PC-3 (cell line): ENCODE results near the gene DNAH14. TPM values are rescaled to one million over a fixed set of nuclear protein-coding genes. Genes with fewer than 3 reads are reported as not detected.

ENCODE experiments used
- ATAC-seq: fragments of 200-7000 bp; cut with Tn5 transposase; 2 replicates; pipeline ENCODE4 v1.9.1; 2020; ENCODE audit warnings: mild to moderate bottlenecking, moderate library complexity
- BruUV-seq: library from RNA; stranded (reverse); fragments of 400-500 nt; replicated peaks from 2 replicates; lab custom pipeline; 2021; lab: Mats Ljungman, UMichigan
- CTCF ChIA-PET: fragments of 300-600 bp; sonication (Branson Sonifier 250); formaldehyde crosslinking; loops from one replicate; lab custom pipeline; 2022; ENCODE audit warnings: antibody characterized with exemption; lab: Charles Lee
- POLR2A ChIA-PET: fragments of 300-600 bp; sonication (Branson Sonifier 250); formaldehyde crosslinking; loops from one replicate; lab custom pipeline; 2022; ENCODE audit warnings: antibody characterized with exemption; ENCODE audit not compliant: unreplicated experiment; lab: Charles Lee
- DNase-seq: peaks from one replicate; pipeline ENCODE4 v3.0.0-alpha.2; 2015
- H2AFZ ChIP-seq: fragments of 300-600 bp; sonication (generic); 2 replicates; pipeline ENCODE4 v1.6.0; 2016; ENCODE audit warnings: antibody characterized with exemption, low read length
- H3F3A ChIP-seq: fragments of 300-600 bp; sonication (generic); one replicate; pipeline ENCODE4 v1.6.0; 2017; ENCODE audit warnings: antibody characterized with exemption, low read length, control low read depth, mild to moderate bottlenecking; ENCODE audit not compliant: unreplicated experiment
- H3K27ac ChIP-seq: fragments of 300-600 bp; sonication (generic); 2 replicates; pipeline ENCODE4 v1.5.1; 2016; ENCODE audit warnings: mild to moderate bottlenecking, low read length
- H3K27me3 ChIP-seq: fragments of 300-600 bp; sonication (generic); 2 replicates; pipeline ENCODE4 v1.6.1; 2016; ENCODE audit warnings: low read length, mixed read lengths
- H3K36me3 ChIP-seq: fragments of 300-600 bp; sonication (generic); 2 replicates; pipeline ENCODE4 v1.6.1; 2016; ENCODE audit warnings: low read depth, mixed run types, low read length, mixed read lengths
- H3K4me1 ChIP-seq: fragments of 300-600 bp; sonication (generic); 2 replicates; pipeline ENCODE4 v1.5.1; 2016; ENCODE audit warnings: low read length; ENCODE audit not compliant: insufficient read depth
- H3K4me2 ChIP-seq: fragments of 300-600 bp; sonication (generic); 2 replicates; pipeline ENCODE4 v1.6.0; 2016; ENCODE audit warnings: low read length
- H3K4me3 ChIP-seq: fragments of 300-600 bp; sonication (generic); 2 replicates; pipeline ENCODE4 v1.5.1; 2016; ENCODE audit warnings: mild to moderate bottlenecking, low read length, mixed read lengths
- H3K79me2 ChIP-seq: fragments of 300-600 bp; sonication (generic); 2 replicates; pipeline ENCODE4 v1.6.1; 2017; ENCODE audit warnings: low read length, mixed read lengths
- H3K9ac ChIP-seq: fragments of 300-600 bp; sonication (generic); 2 replicates; pipeline ENCODE4 v1.6.0; 2016; ENCODE audit warnings: mild to moderate bottlenecking, low read length
- H3K9me2 ChIP-seq: fragments of 300-600 bp; sonication (generic); replicated peaks from 2 replicates; pipeline ENCODE4 v1.6.1; 2016; ENCODE audit warnings: mixed run types, low read length, mixed read lengths
- H3K9me3 ChIP-seq: fragments of 300-600 bp; sonication (generic); 2 replicates; pipeline ENCODE4 v1.6.1; 2016; ENCODE audit warnings: low read length, mixed read lengths
- H4K20me1 ChIP-seq: fragments of 300-600 bp; sonication (generic); 2 replicates; pipeline ENCODE4 v1.6.1; 2016; ENCODE audit warnings: low read length, mixed read lengths
- CTCF ChIP-seq: fragments of 300-600 bp; sonication (generic); conservative IDR thresholded peaks from 2 replicates; pipeline ENCODE4 v1.5.1; 2017; ENCODE audit warnings: antibody characterized with exemption, low read depth, mild to moderate bottlenecking, low read length
- EZH2 ChIP-seq: fragments of 300-600 bp; sonication (generic); IDR thresholded peaks from one replicate; pipeline ENCODE4 v1.6.1; 2017; ENCODE audit warnings: antibody characterized with exemption, mild to moderate bottlenecking, low read length; ENCODE audit not compliant: unreplicated experiment
- EZH2phosphoT487 ChIP-seq: fragments of 300-600 bp; sonication (generic); IDR thresholded peaks from 2 replicates; pipeline ENCODE4 v1.6.1; 2018; ENCODE audit warnings: mild to moderate bottlenecking, antibody characterized with exemption, low read length, borderline replicate concordance
- intact Hi-C: fragments of 100-400 bp; cut with micrococcal nuclease; formaldehyde crosslinking; loops from 2 replicates; pipeline ENCODE4 v1.9.0; 2023
- total RNA-seq: library from RNA; depleted of rRNA; stranded (reverse); fragments of >200 nt; gene quantifications from 2 replicates; pipeline ENCODE4 v1.2.3, GENCODE V29; 2014

The DNAH14 gene
- total RNA-seq, 1 experiment from 2014 or later = 42.8 TPM

GRCh38 chr1:225349826-225350225 is 420.4 kb downstream of the DNAH14 start:
- ChIA-PET CTCF (no interaction called here), POLR2A (interaction anchor here (0.7 kb wide), 1 partner anchor 122 kb away, joined by 7 read pairs; no protein-coding TSS in a partner anchor)
- no peaks in the 10 kb centered on the region for H3K4me1 ChIP-seq
- no peak overlapping the region for H3K9ac ChIP-seq
- no peaks in the 10 kb centered on the region for H3F3A ChIP-seq
- no peak overlapping the region for H3K4me2 ChIP-seq
- TF ChIP-seq CTCF = no peak
- TF ChIP-seq EZH2 = no peak
- TF ChIP-seq EZH2phosphoT487 = no peak
- intact Hi-C loops = no loop called here
- ATAC-seq = no peak
- no peak for DNase-seq
- no peaks in the 10 kb centered on the region for H3K9me3 ChIP-seq
- no TSS peak for BruUV-seq
- no peak overlapping the region for H3K4me3 ChIP-seq
- H4K20me1 ChIP-seq = no peaks in the 10 kb centered on the region
- no peaks in the 10 kb centered on the region for H3K36me3 ChIP-seq
- no peaks in the 10 kb centered on the region for H3K9me2 ChIP-seq
- H3K27ac ChIP-seq = no peak overlapping the region
- H2AFZ ChIP-seq = no peak overlapping the region
- no peaks in the 10 kb centered on the region for H3K27me3 ChIP-seq
- H3K79me2 ChIP-seq = no peaks in the 10 kb centered on the region

GRCh38 chr1:225350872-225351271 is 421.4 kb downstream of the DNAH14 start:
- Histone ChIP-seq H4K20me1 (no peaks in the 10 kb centered on the region), H2AFZ (no peak overlapping the region), H3K9me3 (no peaks in the 10 kb centered on the region), H3K4me2 (no peak overlapping the region), H3K79me2 (no peaks in the 10 kb centered on the region), H3K36me3 (no peaks in the 10 kb centered on the region), H3K27me3 (no peaks in the 10 kb centered on the region), H3K4me1 (no peaks in the 10 kb centered on the region), H3F3A (no peaks in the 10 kb centered on the region), H3K27ac (no peak overlapping the region), H3K4me3 (no peak overlapping the region), H3K9ac (no peak overlapping the region), H3K9me2 (no peaks in the 10 kb centered on the region)
- BruUV-seq = no TSS peak
- POLR2A ChIA-PET = no interaction called here
- CTCF ChIA-PET = no interaction called here
- ATAC-seq (no peak), DNase-seq (no peak)
- intact Hi-C loops = no loop called here
- TF ChIP-seq EZH2 (no peak), EZH2phosphoT487 (no peak), CTCF (no peak)

- H3F3A ChIP-seq = no peaks in the 10 kb centered on the region
- DNase-seq (no peak), ATAC-seq (no peak)
- H3K9me3 ChIP-seq = no peaks in the 10 kb centered on the region
- ChIA-PET POLR2A (no interaction called here), CTCF (no interaction called here)
- no peak overlapping the region for H3K4me2 ChIP-seq
- no peaks in the 10 kb centered on the region for H3K79me2 ChIP-seq
- no peak overlapping the region for H3K9ac ChIP-seq
- no peaks in the 10 kb centered on the region for H3K4me1 ChIP-seq
- no peaks in the 10 kb centered on the region for H4K20me1 ChIP-seq
- no peaks in the 10 kb centered on the region for H3K27me3 ChIP-seq
- intact Hi-C loops = no loop called here
- H3K9me2 ChIP-seq = no peaks in the 10 kb centered on the region
- no peak overlapping the region for H2AFZ ChIP-seq
- no peaks in the 10 kb centered on the region for H3K36me3 ChIP-seq
- TF ChIP-seq CTCF (no peak), EZH2 (no peak), EZH2phosphoT487 (no peak)
- no peak overlapping the region for H3K4me3 ChIP-seq
- H3K27ac ChIP-seq = no peak overlapping the region
- BruUV-seq = no TSS peak
Measured at GRCh38 chr1:225354906-225355305, 425.4 kb downstream of the DNAH14 start.
